Liver (tissue), 3 donors: ENCODE data around the gene C2orf92.

Source experiments
- CTCF ChIP-seq: fragments of 150-350 bp; IDR thresholded peaks from 2 replicates; pipeline ENCODE4 v1.5.1; 2017; ENCODE audit warnings: improper control_type of control experiment, low read depth, low read length; ENCODE audit not compliant: missing input control
- MAX ChIP-seq: IDR thresholded peaks from 2 replicates; pipeline ENCODE4 v1.6.1; 2016; ENCODE audit warnings: antibody characterized with exemption
- RAD21 ChIP-seq, 2 donors: IDR thresholded peaks; 2 replicates each; pipeline ENCODE4 v1.6.1; 2016; ENCODE audit warnings: antibody characterized with exemption in 2 of 2, mild to moderate bottlenecking in 2 of 2
- REST ChIP-seq: IDR thresholded peaks from 2 replicates; pipeline ENCODE4 v1.6.1; 2016; ENCODE audit warnings: antibody characterized with exemption, mild to moderate bottlenecking
- SP1 ChIP-seq: IDR thresholded peaks from 2 replicates; pipeline ENCODE4 v1.6.1; 2018; ENCODE audit warnings: antibody characterized with exemption, mild to moderate bottlenecking
- TAF1 ChIP-seq: conservative IDR thresholded peaks from 2 replicates; pipeline ENCODE4 v1.6.1; 2016; ENCODE audit warnings: antibody characterized with exemption, mild to moderate bottlenecking
- donor health status: healthy.
- donor health status: healthy.

- TF ChIP-seq CTCF, result no peak
- no peak for TF ChIP-seq REST
- TF ChIP-seq RAD21 (IDR thresholded peaks at IDR 0.05), result no peak
- no peak for TF ChIP-seq TAF1
- no peak for TF ChIP-seq MAX
- TF ChIP-seq SP1, result no peak
These were observed 74.4 kb downstream of the C2orf92 start for GRCh38 chr2:97743913-97744312.
